Limb (tissue), 2 donors: ENCODE measurements around the gene B3GNT4.
"Not testable (repeated sequence)": the region's sequence is repeated elsewhere in the genome, so short reads cannot be mapped to it uniquely, and the experiment has no call there.

Experiments used
- DNase-seq, 2 donors: peaks; one replicate each; pipeline ENCODE4 v3.0.0-alpha.2; 2016; ENCODE audit errors: extremely low spot score in 2 of 2

Gene B3GNT4

DNA sequence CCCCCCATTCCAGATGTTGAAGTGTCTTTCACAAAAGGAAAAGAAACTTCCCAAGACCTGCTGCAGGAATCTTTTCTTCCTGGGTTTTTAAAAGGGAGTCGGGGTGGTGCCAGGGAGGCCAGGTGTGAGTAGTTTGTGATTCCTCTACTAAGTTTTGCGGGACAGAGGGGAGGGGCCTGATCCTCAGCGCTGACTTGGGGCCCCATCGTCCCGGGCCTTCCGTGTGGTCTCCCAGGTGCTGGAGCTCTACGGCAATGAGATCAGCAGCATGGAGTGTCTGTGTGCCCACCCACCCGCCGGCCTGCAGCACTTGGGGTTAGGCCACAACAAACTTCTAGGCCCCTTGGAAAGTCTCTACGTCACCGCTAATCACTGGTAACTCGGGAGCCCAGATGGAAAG is 16.0 kb upstream of the B3GNT4 start:
- no peak for DNase-seq

DNA sequence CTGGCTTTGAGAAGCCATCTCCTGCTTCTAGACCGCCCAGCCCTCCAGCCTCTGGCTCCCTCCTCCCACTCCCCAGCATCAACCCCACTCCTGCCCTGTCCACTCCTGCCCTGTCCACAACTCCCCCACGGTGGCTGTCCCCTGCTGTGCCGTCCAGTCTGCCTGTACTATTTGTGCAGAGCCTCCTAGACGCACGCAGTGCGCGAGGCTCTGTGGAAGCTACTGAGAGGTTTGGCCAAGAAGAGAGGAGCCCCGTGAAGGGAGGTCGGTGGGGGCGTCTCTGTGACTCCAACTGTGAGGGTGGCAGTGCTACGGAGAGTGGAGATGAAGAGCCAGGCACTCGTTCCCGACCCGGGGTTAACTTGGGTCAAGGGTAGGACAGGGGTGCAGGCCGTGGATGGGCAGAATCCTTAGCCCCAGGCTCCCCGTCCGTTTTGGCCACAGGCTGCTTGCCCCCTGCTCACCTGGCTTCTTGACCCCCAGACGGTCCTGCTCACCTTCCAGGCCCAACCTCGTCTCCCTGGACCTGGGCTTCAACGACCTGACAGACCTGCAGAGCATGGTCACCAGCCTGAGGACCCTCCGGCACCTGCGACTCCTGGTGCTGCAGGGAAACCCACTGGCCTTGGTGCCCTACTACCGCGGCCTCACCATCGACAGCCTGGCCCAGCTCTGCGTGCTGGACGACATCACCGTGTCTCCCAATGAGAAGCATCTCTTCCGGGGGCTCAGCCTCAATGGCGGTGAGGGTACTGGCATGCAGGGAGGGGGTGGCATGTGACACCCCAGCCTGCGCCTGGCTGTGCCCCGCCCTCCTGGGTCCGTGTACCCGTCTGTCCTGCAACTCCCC is 13.7 kb upstream of the B3GNT4 start:
- DNase-seq: no peak

DNA sequence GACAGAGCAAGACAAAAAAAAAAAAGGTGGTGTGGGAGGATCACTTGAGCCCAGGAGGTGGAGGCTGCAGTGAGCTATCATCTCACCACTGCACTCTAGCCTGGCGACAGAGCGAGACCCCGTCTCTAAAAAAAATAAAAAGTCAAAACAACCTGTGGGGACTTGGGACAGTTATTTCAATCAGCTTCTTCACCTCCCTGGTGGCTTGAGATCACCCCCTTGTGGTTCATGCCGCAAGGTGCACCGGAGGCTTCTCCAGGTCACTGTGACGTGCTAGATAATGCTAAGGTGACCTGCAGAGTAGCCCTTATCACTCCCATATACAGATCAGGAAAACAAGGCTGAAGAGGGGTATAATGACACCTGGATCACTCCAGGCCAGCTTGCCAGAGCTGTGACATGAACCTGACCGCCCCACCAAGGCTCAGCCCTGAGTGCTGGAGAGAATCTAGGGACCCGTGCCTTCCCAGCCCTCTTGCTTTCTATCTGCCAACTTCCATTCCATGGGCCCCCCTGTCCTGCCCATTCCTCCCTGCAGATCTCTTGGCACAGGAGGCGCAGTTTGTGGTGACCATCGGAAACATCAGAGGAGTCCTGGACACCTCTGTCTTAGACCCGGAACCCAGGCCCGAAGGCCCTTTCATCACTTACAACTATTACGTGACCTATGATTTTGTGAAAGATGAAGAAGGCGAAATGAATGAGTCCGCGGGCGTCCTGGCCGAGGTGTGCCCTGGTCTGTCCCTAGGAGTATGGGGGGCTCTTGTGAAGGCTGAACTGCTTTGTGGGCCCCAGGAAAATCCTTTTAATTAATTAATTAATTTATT is 12.5 kb upstream of the B3GNT4 start:
- no peak for DNase-seq

DNA sequence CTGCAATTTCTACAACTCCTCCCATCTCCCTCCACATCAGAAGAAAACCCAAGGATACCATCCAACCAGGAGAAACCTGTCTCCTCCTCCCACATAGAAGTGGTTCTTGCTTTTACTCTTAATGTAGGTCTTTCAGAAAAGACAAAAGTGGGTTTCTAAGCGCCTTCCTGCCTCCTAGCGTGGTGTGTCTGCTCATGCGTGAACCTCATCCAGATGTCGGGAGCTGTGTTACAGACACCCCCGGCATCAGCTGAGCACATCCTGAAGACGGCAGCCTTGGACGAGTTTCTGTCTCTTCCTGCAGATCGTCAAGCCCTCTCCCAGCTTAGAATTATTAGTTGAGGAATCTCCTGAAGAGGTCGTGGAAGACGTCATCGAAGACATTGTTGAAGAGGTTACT is 11.1 kb upstream of the B3GNT4 start:
- DNase-seq: no peak

DNA sequence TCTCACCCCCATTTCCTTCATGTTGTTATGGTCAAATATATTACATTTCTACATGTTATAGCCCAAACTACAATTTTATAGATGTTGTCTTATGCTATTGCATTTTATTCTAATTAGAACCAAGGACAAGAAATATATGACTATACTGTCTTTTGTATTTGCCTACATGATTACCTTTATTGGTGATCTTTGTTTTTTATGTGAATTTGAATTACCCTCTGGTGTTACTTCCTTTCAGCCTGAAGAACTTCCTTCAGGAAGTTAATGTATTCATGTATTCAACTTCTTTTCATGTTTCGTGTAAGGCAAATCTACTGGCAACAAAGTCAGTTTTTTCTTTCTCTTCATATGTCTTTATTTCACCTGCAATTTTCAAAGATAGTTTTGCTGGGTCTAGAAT is 8.7 kb upstream of the B3GNT4 start:
- no peak for DNase-seq

- no peak for DNase-seq
Measured at GRCh38 chr12:122195405-122195804, 8.1 kb upstream of the B3GNT4 start.

GRCh38 chr12:122197612-122197966 is 5.9 kb upstream of the B3GNT4 start:
- DNase-seq: no peak

DNA sequence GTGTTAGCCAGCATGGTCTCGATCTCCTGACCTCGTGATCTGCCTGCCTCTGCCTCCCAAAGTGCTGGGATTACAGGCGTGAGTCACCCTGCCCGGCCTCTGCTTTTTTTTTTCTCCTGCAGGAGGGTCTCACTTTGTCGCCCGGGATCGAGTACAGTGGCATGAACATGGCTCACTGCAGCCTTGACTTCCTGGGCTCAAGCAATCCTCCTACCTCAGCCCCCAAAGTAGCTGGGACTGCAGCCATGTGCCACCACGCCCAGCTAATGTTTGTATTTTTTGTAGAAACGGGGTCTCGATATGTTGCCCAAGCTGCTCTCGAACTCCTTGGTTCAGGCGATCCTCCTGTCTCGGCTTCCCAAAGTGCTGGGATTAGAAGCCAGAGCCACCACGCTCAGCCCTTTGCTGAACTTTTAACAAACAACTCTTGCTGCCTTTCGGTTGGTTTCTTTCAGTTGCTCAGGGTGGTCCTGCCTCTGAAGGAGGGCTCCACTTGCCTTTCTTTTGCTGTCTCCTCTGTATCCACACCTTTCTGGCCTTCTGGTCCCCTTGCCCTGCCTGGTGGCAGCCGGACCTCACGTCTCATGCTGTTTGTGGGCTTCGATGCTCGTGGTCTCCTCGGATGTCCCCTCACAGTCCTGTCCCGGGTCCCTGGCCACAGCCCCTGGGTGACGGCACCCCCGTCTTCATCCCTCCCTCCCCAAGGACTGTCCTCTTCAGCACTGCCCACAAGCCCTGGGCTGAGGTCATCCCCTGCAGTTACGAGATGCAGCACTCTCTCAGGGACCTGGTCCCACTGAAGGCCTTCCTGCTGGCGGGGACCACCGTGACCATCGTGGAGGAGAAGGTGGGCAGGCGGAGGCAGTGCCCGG is 3.8 kb upstream of the B3GNT4 start:
- DNase-seq: no peak

DNA sequence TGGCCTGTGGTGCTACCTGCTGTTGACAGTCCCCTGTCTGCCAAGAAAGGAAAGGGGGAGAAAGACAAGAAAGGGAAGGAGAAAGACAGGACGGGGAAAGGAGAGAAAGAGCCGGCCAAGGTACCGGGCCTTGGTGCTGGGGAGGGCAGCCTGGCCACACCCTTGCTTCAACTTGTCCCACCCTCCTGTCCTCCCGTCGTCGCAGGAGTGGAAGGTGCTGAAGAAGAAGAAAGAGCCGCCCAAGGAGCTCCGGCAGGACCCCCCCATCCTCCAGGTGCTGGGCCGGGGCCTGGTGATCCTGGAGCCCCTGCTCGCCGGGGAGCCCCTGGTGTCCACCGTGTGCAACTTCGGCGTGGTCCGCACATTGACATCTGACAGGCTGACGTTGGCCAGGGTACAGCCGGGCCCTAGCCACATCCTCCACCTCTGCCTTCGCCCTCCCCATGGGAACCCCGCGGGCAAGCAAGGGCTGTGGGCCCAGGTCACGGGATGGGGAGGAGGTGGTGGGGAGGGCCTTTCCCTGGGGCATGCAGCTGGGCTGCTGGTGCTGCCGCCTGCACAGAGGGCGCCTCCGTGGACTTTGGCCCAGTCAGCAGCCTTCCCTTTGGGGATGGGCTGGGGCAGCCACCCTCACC is 2.9 kb upstream of the B3GNT4 start:
- no peak for DNase-seq

- no peak for DNase-seq
Measured at GRCh38 chr12:122201381-122201780, 2.1 kb upstream of the B3GNT4 start.

DNA sequence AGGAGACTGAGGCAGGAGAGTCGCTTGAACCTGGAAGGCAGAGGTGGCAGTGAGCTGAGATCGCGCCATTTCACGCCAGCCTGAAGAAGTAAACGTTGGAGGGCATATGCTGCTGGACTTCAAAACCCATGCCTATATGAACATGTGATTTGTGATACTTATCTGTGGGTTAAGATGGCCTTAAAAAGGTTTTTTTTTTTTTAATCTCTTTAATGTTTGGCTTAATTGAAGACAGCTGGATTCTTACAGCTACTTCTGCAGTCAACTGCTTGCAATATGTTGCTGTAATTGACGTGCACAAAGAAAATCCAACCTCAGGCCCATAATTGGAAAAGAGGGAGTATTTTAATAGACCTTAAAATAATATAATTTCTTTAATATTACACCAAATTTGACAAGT is 1.5 kb upstream of the B3GNT4 start:
- DNase-seq: no peak

DNA sequence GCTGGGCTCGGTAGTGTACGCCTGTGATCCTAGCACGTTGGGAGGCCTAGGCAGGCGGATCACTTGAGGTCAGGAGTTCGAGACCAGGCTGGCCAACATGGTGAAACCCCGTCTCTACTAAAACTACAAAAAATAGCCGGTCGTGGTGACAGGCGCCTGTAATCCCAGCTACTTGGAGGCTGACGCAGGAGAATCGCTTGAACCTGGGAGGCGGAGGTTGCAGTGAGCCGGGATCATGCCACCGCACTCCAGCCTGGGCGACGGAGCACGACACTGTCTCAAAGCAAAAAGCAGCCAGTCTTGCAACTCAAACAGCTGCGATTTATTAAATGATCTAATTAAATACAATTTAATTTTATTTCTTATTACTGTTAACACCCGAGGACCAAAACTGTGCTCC is 698 bp upstream of the B3GNT4 start:
- DNase-seq: not testable (repeated sequence)

DNA sequence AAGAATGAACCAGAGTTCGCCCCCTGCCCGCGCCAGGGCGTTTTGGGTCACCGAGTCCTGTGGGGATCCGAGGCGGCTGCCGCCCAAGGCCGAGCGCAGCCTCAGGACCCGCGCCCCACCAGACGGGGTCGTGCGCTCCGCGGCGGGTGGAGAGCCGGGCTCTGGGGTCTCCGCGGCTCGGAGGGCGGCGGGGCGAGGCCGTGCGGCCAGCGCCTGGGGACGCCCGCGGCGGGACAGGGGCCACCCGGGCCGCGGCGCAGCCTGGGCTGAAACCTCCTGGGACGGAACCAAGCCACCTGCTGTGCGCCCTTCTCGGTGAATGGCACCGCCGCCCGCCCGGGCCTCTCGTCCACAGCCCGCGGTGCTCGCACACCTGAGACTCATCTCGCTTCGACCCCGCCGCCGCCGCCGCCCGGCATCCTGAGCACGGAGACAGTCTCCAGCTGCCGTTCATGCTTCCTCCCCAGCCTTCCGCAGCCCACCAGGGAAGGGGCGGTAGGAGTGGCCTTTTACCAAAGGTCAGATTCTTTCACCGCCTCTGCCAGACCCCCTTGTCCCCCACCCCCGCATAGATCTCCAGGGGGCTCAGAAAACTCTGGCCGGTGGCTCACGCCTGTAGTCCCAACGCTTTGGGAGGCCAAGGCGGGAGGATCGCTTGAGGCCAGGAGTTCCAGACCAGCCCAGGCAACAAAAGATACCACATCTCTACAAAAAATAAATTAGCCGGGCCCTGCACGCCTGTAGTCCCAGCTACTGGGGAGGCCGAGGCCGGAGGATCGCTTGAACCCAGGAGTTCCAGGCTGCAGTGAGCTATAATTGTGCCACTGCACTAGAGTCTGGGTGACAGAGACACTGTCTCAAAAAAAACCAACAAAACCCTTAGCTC is 901 bp downstream of the B3GNT4 start:
- DNase-seq: no peak

- DNase-seq: no peak
Measured at GRCh38 chr12:122205053-122205925, 1.8 kb downstream of the B3GNT4 start.

GRCh38 chr12:122206111-122206881 is 2.8 kb downstream of the B3GNT4 start:
- DNase-seq: no peak

DNA sequence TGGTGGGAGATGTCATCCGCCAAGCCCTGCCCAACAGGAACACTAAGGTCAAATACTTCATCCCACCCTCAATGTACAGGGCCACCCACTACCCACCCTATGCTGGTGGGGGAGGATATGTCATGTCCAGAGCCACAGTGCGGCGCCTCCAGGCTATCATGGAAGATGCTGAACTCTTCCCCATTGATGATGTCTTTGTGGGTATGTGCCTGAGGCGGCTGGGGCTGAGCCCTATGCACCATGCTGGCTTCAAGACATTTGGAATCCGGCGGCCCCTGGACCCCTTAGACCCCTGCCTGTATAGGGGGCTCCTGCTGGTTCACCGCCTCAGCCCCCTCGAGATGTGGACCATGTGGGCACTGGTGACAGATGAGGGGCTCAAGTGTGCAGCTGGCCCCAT is 3.5 kb downstream of the B3GNT4 start:
- DNase-seq: no peak

- DNase-seq: no peak
Measured at GRCh38 chr12:122207391-122207790, 3.9 kb downstream of the B3GNT4 start.

GRCh38 chr12:122208073-122208820 is 4.7 kb downstream of the B3GNT4 start:
- no peak for DNase-seq
